Measurements from ENCODE around the gene KIF3A. TPM values are rescaled to one million over a fixed set of nuclear protein-coding genes. Genes with fewer than 3 reads are reported as not detected.

The KIF3A gene
- 5.2 TPM for total RNA-seq
- long read RNA-seq, partial matches to known transcripts: 29 of 32 reads
- long read RNA-seq, other reads (novel, unspliced or antisense): 3 of 32 reads

DNA sequence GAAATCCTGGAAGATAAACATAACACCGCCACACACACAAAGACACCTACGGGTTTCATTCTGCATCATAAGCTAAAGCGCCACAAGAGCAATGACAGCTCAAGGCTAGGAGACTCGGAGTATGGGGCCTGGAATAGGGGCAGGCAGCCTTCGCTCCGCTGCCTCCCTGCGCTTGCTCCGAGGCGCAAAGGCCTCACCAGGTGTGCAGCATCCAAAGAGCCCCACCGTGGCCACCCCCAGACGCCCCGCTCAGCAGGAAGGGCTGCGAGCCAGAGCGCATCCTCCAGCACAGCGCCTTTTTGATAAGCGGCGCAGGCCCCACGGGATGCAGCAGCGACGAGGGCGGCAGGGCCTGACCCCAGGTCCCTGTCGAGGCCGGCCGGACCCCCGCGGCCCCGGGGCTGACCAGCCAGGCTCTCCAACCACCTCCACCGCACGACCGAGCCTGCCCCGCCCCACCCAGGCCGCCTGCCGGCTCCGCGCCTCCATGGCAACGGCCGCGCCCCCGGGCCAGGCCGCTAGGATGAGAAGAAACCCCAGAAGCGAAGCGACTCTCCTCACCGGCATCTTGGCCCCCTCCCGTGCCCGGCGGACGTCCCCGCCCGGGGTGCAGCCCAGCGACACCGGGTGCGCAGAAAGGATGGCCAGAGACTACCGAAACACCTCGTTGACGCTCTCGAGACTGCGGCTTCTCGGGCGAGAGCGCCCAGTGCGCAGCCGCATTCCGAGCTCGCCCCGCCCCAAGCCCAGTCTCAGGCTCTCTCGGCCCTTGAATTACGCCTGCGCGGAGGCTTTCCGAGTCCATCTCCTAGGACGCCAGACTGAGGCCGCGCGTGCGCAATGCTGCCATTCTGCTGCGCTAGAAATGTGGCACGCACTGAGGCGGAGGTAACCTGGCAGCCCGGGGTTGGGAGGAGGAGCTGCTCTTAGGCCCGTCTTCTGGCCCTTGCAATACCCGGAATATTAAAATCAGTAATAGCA, at the start of gene KIF3A:
Gene KIF3A, minus strand, starts transcription at position 694 of the 981 bp plus-strand sequence. Its CDS starts 127 bp downstream, at position 567.
- DNase-seq (ENCODE audit: low spot score): peak; percentile 98

DNA sequence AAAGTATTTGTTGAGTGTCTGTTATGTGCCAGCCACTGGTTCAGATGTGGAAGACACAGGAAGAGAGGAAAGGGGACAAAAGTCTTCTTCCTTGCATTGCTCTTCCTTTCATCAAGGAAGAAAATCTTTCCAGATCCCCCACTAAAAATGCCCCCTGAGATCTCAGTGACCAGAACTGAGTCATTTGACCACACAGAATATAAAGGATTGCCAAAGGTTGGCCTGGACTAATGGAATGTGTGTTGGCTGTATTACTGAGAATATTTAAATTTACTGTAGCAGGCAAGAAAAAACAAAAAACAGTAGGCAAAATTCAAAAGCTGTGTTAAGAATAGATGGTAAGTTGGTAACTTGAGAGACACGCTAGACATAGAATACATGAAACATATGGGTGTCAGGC, 49.7 kb upstream of the KIF3A start:
- DNase-seq (ENCODE audit: low spot score): no peak

DNA sequence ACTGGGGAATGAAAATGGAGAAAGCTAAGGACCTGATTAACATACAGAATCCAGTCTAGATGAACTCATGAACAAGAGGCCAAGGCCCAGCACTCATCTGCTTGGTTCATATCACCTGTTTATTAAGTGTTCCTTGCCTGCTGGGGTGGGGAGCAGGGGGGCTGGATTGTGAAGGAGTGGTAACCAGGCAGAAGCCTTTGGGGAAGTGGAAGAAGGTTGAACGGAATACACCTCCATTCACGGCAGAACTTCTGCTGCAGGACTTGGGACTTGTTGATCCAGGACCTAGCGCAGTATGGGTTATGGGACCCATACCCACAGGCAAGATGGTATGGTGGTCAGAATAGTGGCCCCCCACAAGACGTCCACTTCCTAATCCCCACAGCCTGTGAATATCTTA, 48.5 kb upstream of the KIF3A start:
- DNase-seq (ENCODE audit: low spot score): peak; percentile 55

DNA sequence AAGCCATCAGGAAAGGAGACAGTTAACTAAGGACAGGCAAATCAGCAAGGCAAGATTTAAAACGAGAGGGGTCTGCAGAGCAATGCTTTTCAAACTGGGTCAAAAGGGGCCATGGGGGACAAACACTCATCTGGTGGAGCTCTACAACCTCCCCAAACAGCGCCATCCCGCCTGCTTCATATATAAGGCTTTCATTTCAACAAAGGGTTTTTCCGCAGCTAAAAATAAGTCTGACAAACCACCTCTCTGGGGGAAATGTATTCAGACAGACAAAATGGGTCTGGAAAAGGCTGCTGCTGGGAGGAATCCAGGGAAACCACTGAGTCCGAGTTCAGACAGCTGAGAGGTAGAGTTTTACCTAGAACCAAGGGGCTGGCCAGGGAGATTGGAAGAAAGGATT, 48.0 kb upstream of the KIF3A start:
- DNase-seq (ENCODE audit: low spot score): peak; percentile 4

DNA sequence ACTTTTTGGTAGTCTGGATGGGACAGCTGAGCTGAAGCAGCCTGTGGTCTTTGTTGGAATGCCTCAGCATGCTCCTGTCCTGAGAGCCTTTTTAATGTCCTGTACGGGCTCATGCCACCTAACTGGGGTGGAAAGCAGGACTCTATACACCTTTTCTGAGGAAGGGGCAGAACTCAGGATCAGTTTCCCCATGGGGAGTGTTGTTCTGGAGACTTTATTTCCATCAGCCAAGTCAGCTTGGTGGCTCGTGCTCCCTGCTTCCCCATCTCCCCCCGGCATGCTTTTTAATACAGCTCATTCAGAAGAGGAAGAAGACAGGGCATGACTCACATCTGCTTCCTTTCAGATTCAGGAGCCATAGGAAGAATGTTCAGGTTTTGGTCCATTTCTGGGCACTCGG, 44.8 kb upstream of the KIF3A start:
- DNase-seq (ENCODE audit: low spot score): peak; percentile 51

DNA sequence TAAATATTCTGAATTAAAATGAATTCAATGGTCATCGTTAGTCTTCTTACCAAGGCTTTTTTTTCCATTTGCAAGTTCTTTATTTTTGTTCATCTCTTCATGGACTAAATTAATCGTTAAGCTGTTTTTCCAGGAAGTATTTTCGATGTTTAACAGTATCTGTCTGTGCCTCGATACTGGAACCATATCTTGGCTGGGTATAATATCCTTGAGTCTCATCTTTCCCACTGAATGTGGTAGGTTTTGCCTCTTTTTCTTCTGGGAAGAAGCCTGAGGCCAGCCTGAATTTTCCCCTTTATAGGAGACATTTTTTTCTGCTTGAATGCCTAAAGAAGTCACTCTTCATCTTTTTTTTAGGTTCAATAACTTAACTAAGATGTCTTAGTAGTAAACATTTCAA, 43.7 kb upstream of the KIF3A start:
- no peak for DNase-seq (ENCODE audit: low spot score)

DNA sequence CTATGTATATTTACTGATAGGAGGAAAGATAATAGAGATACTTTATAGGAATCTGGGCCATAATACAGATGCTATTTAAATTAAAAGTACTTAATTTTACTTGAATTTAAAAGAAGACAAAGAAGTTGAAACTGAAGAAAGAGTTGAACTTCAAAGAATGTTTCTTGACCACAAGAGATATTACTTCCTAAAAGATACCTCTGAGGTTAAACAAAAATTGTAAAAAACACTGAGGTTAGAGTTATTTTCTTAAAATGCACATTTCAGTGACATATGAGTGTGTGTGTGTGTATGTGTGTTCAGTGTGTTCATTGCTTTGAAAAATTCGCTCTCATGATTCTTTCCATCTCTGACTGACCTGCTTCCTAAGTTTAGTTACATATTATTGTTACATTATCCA, 43.2 kb upstream of the KIF3A start:
- no peak for DNase-seq (ENCODE audit: low spot score)

DNA sequence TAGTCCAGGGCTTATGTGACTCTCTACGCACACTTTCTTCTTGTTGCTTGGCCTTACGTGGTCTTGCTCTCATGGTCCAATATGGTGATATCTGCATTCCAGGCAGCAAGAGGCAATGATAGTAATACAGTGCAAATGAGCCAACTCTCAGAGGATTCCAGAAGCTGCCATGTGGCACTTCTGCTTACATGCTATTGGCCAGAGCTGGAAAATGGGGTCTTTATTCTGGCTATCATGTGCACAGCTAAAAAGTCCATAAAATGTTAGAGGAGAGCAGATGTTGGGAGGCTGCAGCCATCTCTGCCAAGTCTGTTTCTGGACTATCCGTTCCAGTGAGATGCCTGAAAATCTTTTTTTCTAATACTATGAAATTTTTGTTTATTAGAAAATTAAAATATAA, 42.6 kb upstream of the KIF3A start:
- DNase-seq (ENCODE audit: low spot score): peak; percentile 4

DNA sequence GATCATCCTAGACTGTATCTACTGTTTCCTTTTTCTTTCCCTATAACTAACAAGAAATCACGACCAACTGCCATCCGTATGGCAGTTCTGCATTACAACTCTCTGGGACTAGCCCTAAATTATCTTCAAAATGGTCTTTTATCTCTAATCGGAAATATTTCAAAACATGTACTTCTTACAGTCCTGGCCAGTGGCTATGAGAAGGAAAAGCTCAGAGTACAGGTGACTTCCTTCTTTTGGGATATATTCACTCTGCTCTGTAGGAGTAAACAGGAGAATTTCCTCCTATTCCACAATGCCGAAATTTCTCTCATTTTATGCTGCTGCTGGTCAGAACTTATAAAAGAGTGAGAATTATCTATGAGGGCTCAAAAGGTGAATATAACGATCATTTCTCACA, 41.5 kb upstream of the KIF3A start:
- no peak for DNase-seq (ENCODE audit: low spot score)

DNA sequence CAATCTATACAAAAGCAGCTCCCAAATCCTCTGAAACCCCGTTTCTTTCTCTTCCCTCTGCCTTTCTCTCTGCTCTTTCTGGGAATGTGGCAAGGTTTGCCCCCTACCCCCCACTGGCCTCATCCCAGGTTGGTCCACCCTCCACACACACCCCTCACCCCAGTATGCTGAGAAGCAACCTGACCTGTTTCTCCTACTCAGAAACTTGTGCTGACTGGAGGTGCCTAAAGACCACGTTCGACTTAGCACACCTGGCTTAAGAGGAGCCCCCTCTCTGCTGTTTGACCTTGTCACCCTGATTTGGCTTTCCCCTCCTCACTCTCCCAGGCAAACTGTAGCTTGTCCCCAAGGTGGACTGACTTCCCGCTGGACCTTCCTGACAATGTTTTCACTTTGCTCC, 40.8 kb upstream of the KIF3A start:
- DNase-seq (ENCODE audit: low spot score): peak; percentile 33

DNA sequence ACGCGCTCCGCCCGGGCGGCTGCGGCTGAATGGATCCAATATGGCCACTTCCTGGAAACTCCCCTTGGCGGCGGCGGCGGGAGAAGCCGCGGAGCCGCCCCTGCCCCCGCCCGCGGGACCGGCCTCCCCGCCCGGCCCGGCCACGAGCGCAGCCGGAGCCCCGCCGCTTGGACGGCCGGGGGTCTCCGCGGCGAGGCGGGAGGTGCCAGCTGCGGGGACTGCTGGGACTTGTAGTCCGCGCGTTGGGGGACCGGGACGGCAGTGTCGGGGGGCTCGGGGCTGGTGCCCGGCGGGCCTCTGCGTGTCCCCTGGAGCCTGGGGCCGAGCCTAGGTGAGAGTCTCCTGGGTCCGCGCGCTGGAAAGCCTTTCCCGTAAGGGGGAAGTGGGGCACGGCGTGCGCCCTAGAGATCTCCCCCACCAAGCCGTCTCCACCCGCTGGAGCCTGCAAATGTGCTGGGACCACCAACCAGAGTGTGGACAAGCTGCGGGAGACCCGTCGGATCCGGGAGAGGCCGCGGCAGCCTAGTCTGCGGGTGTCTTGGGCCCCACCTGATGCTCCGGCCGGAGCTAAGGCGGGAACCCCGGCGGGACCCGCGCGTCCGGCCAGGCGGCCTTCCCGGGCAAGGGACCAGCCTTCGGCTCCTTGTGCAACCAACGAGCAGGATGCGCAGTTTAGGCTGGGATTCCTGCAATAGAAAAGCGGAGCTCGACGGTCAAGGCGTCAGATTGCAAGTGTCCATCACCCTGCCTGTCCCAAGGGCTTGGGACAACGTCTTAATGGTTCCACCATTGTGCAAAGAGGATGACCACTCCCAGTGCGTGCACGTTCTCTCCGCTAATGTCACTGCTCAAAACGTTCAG, 40.1 kb upstream of the KIF3A start, which contains the start of gene SEPTIN8:
Gene SEPTIN8, minus strand, starts transcription at position 31 of the 861 bp plus-strand sequence. CDS start 102 bp downstream, outside the sequence.
- DNase-seq (ENCODE audit: low spot score): peak; percentile 90

DNA sequence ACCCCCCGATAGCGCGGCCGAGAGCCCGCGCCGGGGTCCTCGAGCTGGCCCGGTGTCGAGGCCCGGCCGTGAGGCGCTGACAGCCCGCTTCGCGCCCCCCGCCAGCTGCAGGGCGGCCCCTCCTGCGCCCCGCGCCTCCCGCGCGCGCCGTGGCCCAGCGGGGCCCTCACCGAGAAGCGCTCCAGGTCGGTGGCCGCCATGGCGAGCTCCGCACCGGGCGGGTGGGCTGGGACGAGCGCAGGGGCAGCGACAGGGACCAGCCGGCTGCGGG, 39.5 kb upstream of the KIF3A start:
- no peak for DNase-seq (ENCODE audit: low spot score)

DNA sequence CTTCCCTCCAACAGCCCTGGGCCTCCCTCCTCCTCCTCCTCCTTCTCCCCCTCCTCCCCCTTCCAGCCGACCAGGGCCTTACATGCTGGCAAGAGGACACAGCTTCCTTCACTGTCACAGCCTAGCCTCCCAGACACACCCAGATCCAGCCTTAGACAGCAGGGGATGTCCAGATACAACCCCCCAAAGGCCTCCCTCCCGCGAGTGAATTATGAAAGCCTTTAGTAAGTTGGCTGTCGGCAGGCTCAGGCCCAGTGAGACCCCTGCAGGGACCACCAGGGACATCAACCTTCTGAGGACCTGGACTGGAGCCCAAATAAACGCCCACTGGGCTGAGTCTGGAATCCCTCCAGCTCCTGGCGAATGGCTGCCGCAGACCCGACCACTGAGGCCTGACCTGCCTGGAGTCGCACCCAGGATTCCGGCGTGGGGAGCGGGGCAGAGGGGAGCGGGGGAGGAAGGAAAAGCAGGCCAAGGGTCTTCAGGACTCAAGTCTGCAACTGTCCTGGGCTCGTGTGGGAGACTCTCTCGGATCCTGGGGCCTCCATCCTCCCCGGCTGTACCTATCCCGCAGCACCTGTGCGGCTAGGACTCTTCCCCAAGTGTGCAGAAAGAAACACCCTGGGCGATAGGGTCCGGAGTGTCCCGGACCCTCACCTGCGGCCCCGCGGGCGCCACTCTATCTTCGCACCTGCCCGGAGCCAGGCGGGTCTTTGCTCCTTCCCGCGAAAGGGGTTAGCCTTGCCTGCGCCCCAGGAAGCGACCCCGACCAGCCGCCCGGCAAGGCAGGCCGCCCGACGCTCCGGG, 39.0 kb upstream of the KIF3A start:
- peak; percentile 79 for DNase-seq (ENCODE audit: low spot score)

DNA sequence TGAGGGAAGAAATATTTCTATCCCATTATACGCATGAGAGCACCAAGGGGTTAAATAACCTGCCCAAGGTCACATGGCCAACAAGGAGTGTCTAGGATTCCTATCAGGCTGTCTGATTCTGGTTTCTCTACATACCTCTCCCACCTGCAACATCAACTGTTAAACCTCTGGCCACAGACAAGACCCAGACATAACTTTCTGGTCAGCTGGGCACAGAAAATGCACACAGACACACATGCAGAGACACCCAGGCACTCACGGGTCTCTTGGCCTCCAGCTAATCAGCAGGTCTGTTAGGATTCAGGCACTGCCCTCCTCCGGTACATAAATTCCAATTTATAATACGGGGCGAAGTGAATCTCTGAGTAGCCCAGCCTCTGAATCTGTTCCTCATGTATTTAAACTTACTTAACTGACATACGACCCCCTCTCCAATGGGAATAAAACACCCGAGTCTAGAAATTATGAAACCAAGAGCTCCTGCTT, 38.2 kb upstream of the KIF3A start:
- DNase-seq (ENCODE audit: low spot score): peak; percentile 18

DNA sequence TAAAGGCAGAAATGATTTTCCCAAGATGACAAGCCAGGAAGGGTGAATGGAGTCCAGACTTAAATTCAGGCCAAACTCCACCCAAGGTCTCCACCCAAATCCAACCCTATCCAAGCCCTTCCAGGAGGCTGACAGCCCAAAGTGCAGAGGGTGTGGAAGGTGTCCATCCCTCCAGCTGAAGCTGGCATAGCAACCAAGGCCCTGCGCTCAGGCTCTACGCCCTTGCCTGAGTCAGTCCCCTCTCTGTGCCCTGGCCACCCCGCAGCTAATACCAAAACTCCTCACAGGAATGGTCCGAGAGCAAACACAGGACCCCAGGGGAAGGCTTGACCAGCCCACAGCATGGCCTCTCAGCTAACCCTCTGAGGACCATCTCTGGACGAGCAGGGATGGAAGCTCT, 37.5 kb upstream of the KIF3A start:
- DNase-seq (ENCODE audit: low spot score): peak; percentile 87

DNA sequence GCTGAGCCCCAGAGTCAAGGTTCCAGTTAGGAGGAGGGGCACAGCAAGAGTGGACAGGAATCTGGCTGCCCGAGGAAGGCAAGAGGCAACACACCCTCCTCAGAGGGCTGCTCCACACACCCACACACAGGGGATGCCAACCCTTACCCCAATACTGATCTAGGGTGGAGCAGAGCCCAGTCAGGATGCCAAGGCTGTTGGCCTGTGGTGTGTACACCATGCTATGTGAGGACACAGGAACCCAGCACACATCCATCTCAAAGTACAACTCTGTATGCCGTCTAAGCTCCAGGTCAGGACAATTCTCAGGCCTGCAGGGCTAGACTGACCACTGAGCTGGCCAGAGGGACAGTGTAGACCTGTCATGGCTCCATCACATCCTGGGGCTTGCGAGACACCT, 37.1 kb upstream of the KIF3A start:
- DNase-seq (ENCODE audit: low spot score): peak; percentile 67

DNA sequence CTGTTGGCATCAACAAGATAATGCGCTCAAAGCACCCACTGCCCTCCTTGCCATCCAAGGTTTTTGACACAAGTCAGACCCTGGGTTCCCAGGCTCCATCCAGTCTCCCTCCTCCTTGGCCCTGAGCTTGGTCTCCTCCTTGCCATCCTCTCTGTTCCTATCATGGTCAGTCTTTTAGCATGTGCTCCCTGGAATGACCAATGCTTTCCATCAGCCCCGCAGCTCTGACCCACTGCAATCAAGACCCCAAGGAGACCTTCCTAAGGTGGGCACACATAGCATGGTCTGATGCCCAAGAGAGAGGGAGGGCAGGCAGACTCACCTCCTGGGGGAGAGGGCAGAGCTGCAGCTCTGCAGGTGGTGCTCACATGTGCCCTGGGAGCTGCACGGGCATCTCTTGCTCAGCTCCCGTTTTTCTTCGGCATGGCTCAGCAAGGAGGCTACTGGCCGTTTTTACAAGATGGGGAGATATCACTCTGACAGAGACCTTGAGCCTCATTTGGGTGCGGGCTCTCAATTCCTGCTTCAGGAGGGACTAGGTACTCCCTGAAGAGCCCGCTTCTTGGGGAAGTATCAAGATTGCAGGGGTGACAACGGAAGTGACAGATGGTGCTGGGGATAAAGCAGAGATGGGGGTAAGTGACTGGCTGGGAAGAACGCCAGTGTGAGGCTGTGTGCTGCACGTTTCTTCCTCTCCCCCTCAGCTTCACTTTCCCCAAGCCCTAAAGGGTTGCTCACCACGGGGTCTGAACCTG, 36.4 kb upstream of the KIF3A start:
- DNase-seq (ENCODE audit: low spot score): peak; percentile 67

DNA sequence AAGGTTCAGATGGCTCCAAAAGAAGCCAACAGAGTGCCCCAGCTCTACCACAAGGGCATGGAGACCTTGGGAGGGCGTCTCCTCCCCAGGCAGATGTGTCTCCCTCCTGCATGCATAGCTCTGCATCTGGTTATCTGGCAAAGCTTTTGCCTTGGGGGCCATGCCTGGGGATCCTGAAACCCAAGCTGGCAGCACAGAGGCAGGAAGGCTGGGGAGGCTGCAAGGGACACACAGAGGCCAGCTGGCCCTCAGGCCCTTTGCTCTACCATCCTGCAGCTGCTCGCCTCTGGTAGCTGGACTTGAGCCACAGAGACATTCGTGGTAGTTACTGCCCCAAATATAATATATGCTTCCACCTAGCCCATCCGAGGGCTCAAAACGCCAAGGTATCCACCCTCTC, 35.8 kb upstream of the KIF3A start:
- DNase-seq (ENCODE audit: low spot score): no peak

DNA sequence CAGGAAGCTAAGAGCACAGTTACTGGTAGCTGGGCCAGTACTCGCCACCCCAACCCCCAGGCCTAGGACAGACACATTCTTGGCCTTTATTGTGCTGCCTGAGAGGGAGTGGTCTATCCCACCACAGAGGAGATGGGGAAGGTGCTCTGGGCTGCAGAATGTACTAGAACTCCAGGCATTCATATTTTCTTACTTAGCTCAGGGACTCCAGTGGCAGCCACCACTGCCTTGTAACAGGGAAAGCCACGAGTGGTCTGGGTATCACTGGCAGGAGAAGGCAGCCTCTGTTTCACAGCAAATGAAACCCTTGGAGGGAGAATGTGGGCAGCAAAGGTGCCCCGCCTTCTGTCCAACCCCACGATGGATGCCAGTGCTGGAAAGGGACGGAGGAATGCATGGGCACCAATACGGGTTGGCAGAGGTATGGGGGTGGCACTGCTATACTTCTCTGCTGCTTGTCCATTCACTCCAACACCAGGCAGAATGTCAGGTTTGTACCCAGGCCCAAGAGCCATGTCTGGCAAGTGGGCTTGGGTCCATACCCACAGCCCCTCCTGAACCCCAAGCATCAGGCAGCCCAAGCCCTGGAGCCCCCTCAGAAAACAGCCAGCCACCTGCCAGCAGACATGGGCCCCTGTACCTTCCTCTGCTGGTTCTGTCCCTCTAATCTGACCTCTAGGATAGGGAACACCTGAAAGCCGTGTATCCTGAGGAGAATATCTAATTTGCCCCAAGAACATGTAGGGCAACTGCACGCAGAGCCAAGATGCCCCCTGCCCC, 35.1 kb upstream of the KIF3A start:
- DNase-seq (ENCODE audit: low spot score): peak; percentile 80
